Motor neuron (in vitro differentiated cells): Measurements from ENCODE around the gene KRT81. TPM values are rescaled to one million over a fixed set of nuclear protein-coding genes. Genes with fewer than 3 reads are reported as not detected.

Experiments
- ATAC-seq, 8 experiments: fragments of 200-7000 bp; cut with Tn5 transposase; replicated peaks in 6 of 8; 2 replicates each; pipeline ENCODE4 v1.8.0; 2021; ENCODE audit warnings: mild to moderate bottlenecking in 8 of 8, moderate library complexity in 8 of 8
- H3K27ac ChIP-seq, 2 donors: fragments of 250-450 bp; sonication (Bioruptor Pico); 2 replicates each; pipeline ENCODE4 v1.9.0; 2021; ENCODE audit warnings: antibody characterized with exemption in 2 of 2, mild to moderate bottlenecking in 2 of 2, moderate library complexity in 1 of 2
- H3K4me1 ChIP-seq, 2 donors: fragments of 250-450 bp; sonication (Bioruptor Pico); replicated peaks in 1 of 2; 2 replicates each; pipeline ENCODE4 v1.6.1; 2021; ENCODE audit warnings: antibody characterized with exemption in 2 of 2, mild to moderate bottlenecking in 2 of 2, moderate library complexity in 1 of 2
- H3K4me3 ChIP-seq, 5 donors: fragments of 250-450 bp; sonication (Bioruptor Pico); 2 replicates each; pipeline ENCODE4 v1.9.0; 2021; ENCODE audit warnings: antibody characterized with exemption in 5 of 5, mild to moderate bottlenecking in 5 of 5, moderate library complexity in 4 of 5
- WGBS, 10 experiments: fragments of 450-650 bp; shearing (Covaris generic); methylation state at CpG; one replicate each; pipeline ENCODE4 v1.0.0; 2022; 5-methylcytosine and 5-hydroxymethylcytosine counted together
- in situ Hi-C, 9 experiments: fragments of 400-800 bp; cut with MboI; loops; one replicate each; pipeline ENCODE4 v1.15.0; 2021; ENCODE audit warnings: low sequenced_read_pairs in 9 of 9, low pct_unique_long_range_greater_than_20kb in 2 of 9; ENCODE audit not compliant: unreplicated experiment in 9 of 9
- total RNA-seq, 8 experiments: library from RNA; unstranded; fragments of 300-600 nt; gene quantifications; 2 replicates each; pipeline versions ENCODE4 v1.2.3 to v1.2.4, GENCODE V29; 2022

Gene KRT81
- total RNA-seq, result under 1 TPM in 2 of 8 experiments, not detected in 6; 0.49 to 0.58 TPM

DNA sequence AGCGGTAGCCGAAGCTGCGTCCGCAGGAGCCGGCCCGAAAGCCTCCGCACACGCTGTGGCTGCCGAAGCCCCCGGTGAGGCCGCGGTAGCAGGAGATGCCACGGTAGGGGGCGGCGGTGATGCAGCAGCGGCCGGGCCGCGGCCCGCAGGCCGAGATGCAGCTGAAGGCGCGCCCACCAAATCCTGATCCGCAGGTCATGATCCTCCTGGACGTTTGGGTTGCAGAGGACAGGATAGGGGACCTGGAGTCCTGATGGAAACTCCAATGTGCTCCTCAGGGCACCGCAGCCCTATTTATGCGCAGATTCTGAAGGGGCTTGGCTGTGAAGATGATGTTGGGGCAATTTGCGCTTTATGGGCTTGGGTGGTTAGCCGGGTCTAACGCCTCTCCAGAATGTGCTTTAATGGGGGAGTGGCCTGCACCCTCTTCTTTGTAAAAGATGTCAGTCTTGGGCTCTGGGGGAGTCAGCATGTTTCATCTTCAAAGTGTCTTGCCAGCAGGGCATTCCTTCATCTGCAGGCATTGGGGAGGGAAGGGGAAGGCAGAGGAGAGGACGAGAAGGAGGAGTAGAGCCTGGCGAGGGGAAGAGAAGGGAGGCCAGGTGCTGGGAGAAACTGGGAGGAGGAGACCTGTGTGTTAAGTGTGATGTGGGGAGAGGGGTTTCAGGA is at the start of gene KRT81:
TSS of gene KRT81 (minus strand) at position 268 of the 669 bp plus-strand sequence. CDS start at position 199, 69 bp downstream.
- H3K27ac ChIP-seq, result no peak within 1 kb of the TSS
- in situ Hi-C loops, result no loop called here
- ATAC-seq, result no peak
- H3K4me3 ChIP-seq, result no peak within 1 kb of the TSS
- H3K4me1 ChIP-seq, result no peaks in the 10 kb centered on the region
- WGBS, 10 experiments, result 0 to 47% (median 36%) methylated on average over 1 to 7 of the region's 32 CpGs; no CpG with 5 or more reads in 4 of the 10 experiments

DNA sequence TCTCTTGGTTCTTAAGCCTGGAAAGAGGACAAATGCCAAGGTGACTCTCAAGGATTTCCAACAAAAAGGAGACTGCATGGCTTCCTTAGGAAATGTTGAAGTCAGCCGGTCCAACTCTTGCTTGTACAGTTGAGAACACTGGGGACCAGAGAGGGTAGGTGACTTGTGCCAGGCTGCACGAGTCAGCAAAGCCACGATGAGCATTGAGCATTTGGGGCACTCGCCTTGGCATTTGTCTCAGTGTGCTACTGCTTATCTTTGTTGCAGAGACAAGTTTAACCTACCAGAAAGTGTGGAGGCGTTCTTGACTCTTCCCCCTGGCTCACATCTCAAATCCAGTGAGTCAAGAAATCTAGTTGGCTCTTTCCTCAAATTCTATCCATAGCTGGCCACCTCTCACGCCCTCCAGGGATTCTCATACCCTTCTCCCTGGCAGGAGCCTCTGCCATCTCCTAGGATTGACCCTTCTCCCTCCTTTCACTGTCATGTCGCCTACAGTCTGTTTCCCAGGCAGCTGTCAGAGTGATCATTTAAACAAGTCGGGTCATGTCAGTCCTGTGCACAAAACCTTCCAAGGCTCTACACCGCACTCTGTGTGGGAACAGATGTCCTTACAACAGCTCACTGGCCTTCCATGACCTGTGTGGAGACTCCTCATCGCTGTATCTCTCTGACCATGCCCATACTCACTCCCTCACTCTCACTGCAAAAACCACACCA is 47.1 kb upstream of the KRT81 start:
- Histone ChIP-seq H3K27ac (no peak overlapping the region), H3K4me1 (no peaks in the 10 kb centered on the region), H3K4me3 (no peak overlapping the region)
- WGBS, 10 experiments, result 20 to 100% (median 73%) methylated on average over 1 to 8 of the region's 10 CpGs; no CpG with 5 or more reads in 1 of the 10 experiments
- in situ Hi-C loops, result no loop called here
- ATAC-seq, result no peak

DNA sequence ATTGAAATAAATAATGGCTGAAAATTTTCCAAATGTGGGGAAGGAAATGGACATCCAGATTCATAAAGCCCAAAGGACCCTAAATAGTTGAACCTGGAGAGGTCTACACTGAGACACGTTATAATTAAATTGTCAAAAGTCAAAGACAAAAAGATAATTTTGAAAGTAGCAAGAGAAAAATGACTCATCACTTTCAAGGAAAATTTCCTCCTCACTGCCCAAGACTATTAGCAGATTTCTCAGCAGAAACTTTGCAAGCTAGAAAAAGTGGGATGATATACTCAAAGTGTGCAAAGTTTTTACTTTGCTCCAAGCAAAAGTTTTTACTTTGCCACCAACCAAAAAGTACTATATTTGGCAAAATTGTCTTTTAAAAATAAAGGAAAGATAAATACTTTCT is 45.7 kb upstream of the KRT81 start:
- in situ Hi-C loops, result no loop called here
- ATAC-seq, result no peak
- Histone ChIP-seq H3K4me1 (no peaks in the 10 kb centered on the region), H3K4me3 (no peak overlapping the region), H3K27ac (no peak overlapping the region)
- 0 to 67% (median 40%) methylated on average over 1 of the region's 1 CpG for WGBS, 10 experiments

DNA sequence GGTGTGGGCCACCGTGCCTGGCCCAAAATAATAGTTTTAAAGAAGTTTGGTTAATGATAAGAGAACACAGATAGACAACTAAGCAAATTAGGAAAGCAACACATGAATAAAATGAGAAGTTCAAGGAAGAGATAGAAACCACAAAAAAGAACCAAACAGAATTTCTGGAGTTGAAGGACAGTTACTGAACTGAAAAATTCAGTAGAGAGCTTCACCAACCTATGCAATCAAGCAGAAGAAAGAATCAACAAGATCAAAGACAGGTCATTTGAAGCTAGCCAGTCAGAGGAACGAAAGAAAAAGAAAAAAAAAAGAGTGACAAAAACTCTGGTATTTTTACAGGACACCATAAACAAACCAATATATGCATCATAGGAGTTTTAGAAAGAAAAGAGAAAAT is 45.3 kb upstream of the KRT81 start:
- 0 to 86% (median 58%) methylated on average over 1 to 2 of the region's 2 CpGs for WGBS, 10 experiments
- no peak overlapping the region for H3K27ac ChIP-seq
- H3K4me1 ChIP-seq, result no peaks in the 10 kb centered on the region
- in situ Hi-C loops, result no loop called here
- ATAC-seq, result no peak
- H3K4me3 ChIP-seq, result no peak overlapping the region

DNA sequence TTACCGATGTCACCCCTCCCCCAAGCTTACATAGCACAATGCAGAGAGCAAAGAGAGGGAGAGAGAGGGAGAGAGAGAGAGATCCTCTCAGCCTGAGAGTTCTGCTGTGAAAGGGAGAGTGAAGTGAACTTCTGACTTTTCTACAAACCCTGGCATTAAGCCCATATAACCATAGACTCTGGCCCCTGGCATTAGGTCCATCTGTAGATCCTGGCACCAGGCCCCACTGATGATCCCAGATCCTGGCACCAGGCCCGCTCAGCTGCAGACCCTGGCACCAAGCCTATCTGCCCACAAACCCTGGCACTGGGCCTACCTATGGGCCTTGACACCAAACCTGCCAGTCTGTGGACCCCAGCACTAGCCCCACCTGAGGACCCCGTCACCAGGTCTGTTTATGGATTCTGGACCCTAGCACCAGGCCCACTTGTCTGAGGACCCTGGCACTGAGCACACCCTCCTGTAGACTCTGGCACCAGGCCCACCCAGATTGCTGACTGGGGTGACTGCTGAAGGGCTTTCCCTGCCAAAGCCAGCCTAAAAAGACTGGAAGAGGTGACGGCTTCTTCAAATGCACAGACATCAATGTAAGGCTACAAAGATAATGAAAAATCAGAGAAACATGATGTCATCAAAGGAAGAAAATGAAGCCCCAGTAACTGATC is 44.4 kb upstream of the KRT81 start:
- no peak for ATAC-seq
- Histone ChIP-seq H3K4me1 (no peaks in the 10 kb centered on the region), H3K27ac (no peak overlapping the region), H3K4me3 (no peak overlapping the region)
- 40 to 100% (median 72%) methylated on average over 1 to 4 of the region's 4 CpGs for WGBS, 10 experiments
- in situ Hi-C loops, result no loop called here

DNA sequence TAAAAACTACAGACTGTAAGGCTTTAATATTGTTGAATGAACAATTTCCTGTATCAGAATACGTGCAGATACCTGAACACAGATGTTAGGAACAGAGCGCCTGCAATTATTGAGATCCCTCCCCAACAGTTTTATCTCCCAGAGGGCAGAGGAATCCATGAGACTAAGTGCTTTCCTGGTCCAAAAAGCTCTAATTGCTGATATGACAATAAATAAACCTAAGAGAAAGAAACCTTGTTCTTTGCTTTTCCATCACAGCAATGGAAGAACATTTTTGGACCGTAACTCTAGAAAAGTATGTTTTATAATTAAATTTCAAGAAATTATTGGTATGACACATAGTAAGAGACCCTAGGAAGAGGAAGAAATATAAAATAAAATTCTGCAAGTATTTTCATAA is 42.9 kb upstream of the KRT81 start:
- ATAC-seq, result no peak

DNA sequence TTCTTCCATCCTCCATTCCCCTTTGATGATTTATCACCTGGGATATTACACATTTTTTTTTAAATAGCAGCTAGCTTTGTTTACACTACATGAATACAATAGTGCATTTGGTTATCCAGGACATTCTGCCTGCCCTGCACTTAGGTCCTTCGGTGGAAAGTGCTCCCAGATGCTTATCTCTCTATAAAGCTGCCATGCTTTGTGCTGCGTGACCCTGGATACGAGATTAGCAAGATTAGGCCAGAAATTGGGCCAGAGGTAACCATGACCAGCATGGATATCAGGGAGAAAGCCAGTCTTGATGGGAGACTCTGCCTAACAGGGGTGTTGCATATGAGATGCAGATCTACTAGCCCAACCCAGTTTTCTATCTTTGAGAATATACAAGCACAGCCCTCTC is 42.0 kb upstream of the KRT81 start:
- Histone ChIP-seq H3K27ac (no peak overlapping the region), H3K4me1 (no peaks in the 10 kb centered on the region), H3K4me3 (no peak overlapping the region)
- in situ Hi-C loops, result no loop called here
- peak in 2 of 8 experiments; percentile 20 to 52 for ATAC-seq
- 70% methylated on average over 2 of the region's 3 CpGs; no CpG with 5 or more reads in 9 of the 10 experiments for WGBS, 10 experiments

More for the DNA sequence above, 42.9 kb upstream of the KRT81 start:
- no peaks in the 10 kb centered on the region for H3K4me1 ChIP-seq
- in situ Hi-C loops, result no loop called here
- H3K4me3 ChIP-seq, result no peak overlapping the region
- WGBS, 10 experiments, result 33 to 96% (median 90%) methylated on average over 2 to 3 of the region's 3 CpGs; no CpG with 5 or more reads in 1 of the 10 experiments
- no peak overlapping the region for H3K27ac ChIP-seq

DNA sequence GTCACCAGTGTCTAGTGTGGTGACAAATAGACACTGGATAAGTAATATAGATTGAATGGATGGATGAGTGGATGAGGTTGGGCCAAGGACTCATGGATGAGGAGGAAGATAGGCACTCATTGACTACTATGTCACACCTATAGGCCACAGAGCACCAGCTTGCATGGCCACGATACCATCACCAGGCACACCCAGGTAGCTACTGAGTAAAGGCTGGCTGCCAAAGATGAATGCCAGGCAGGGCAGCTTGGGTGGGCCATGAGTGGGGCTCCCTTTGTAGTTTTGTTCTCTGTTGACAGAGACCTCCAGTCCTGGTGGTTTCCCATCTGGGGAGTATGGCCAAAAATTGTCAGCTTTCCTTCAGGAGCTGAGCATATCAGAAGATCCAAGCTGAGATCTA is 41.0 kb upstream of the KRT81 start:
- in situ Hi-C loops, result no loop called here
- no peaks in the 10 kb centered on the region for H3K4me1 ChIP-seq
- no peak overlapping the region for H3K27ac ChIP-seq
- no peak for ATAC-seq
- WGBS, 10 experiments, result 73 to 100% (median 100%) methylated on average over 1 of the region's 1 CpG; no CpG with 5 or more reads in 7 of the 10 experiments
- H3K4me3 ChIP-seq, result no peak overlapping the region

DNA sequence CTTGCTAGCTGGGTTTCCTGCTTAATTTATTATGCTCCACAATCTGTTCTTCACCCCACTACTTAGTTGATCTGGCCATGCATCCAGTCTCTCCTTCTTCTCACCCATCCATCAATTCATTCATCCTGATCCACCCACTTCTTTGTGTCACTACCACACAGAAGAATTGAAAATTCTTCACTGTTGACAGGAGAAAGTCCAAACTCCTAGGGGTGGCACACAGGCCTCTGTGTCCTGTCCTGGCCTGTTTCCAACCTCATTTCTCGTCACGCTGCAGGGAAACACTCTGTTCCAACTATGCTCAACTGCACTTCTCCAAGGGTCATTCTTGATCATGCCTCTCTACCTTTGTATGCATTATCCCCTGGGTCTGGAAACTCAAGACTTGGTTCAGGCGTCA is 40.5 kb upstream of the KRT81 start:
- WGBS, 10 experiments, result 40 to 100% (median 86%) methylated on average over 1 to 3 of the region's 3 CpGs; no CpG with 5 or more reads in 3 of the 10 experiments

DNA sequence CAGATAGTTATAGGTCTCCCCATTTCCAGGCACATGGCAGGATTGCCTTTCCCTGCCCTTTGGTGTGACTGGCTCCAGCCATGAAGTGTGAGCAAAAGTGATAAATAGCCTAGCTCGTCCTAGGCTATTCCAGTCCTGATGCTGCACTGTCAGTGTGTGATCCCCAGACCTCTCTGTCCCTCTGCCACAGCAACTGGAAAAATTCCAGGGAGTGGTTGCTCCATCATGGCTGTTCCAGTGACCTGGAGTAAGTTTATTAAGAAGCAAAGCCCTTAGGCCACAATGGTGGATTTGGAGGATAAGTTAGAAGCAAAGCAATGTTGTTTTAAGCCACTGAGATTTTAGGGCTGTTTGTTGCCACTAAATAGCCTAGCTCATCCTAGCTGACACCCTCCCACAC is 39.7 kb upstream of the KRT81 start:
- no peak for ATAC-seq
- in situ Hi-C loops, result no loop called here
- Histone ChIP-seq H3K4me1 (no peaks in the 10 kb centered on the region), H3K27ac (no peak overlapping the region), H3K4me3 (no peak overlapping the region)
- WGBS, 10 experiments, result 0 to 71% (median 0%) methylated on average over 1 of the region's 1 CpG; no CpG with 5 or more reads in 7 of the 10 experiments

More for the DNA sequence above, 40.5 kb upstream of the KRT81 start:
- in situ Hi-C loops, result no loop called here
- Histone ChIP-seq H3K4me1 (no peaks in the 10 kb centered on the region), H3K4me3 (no peak overlapping the region), H3K27ac (no peak overlapping the region)
- ATAC-seq, result no peak

DNA sequence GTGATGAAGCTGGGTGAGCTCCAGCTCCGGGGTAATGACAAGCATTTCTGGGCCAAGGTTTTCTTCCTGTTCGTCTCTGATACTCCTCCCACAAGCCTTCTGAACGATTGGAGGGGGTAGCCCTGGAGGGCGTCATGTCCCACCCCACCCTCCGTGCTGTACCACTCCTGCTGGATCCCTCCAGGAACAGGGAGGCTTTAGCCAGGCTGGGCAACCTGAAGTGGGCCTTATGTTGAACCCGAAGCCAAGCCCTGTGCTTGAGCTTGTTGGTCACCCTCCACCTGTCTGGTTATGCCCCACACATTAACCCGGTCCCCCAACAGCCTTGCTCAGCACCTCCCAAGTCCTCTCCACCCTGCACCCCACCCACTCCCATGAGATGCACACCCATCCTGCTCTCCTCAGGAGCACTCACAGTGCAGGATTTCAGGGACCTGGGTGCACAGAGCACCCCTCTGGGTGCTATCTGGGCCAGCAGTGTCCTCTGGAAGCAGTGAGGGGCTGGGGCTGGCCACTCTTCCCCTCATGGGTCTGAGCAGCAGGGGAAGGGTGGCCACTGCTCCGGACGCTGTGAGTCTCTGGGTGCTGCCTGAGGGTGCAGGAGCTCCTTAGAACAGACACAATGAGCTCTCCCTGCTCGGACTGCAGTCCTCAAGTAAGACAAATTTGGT is 36.6 kb upstream of the KRT81 start:
- peak in 1 of 8 experiments; percentile 13 for ATAC-seq
- in situ Hi-C loops, result loop anchor here in 2 of 9 experiments (10.0 kb wide), 1 partner anchor 173 kb away; no protein-coding TSS in a partner anchor
- Histone ChIP-seq H3K27ac (no peak overlapping the region), H3K4me3 (no peak overlapping the region), H3K4me1 (no peaks in the 10 kb centered on the region)
- 42 to 83% (median 68%) methylated on average over 1 to 6 of the region's 10 CpGs; no CpG with 5 or more reads in 3 of the 10 experiments for WGBS, 10 experiments

DNA sequence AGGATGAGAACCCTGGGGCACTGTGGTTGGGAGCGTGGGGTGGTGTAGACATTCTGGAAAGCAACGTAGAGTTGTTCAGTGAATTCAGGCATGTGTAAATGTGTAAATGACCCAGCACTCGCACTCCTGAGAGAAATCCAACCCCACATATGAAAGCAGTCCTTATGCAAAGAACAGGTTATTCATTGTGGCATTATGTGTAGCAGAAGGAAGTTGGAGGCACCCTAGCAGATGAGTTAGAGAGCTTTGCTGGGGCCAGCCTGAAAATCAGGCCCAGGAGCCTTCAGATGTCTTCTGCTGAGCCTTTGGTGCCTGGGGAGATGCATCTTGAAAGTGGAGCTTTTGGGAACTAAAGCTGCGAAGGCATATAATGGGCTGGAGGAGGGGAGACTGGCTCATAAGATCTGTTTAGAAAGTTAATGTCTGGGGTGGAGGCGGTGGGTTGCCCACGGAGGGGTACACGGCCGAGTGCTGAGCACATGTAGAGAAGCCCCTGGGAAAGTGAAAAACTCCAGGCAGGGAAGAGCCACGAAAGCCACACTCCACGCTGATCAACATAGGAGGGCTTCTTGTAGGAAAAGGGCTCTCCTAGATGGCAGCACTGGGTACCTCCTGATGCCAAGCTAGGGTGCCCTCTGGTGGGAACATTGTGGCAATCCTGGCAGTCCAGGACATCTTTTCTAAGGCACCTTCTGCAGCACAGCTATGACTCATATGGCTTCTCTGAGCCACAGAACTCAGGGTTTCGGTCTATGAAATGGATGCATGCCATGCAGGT is 35.9 kb upstream of the KRT81 start:
- Histone ChIP-seq H3K4me3 (no peak overlapping the region), H3K27ac (no peak overlapping the region), H3K4me1 (no peaks in the 10 kb centered on the region)
- peak in 5 of 8 experiments; percentile 61 to 99 (median 88) for ATAC-seq
- 0 to 83% (median 14%) methylated on average over 1 to 9 of the region's 11 CpGs; no CpG with 5 or more reads in 2 of the 10 experiments for WGBS, 10 experiments
- in situ Hi-C loops, result loop anchor here in 2 of 9 experiments (10.0 kb wide), 1 partner anchor 172 kb away; no protein-coding TSS in a partner anchor
